ENCODE measurements around the gene ZNF853. TPM values are rescaled to one million over a fixed set of nuclear protein-coding genes. Genes with fewer than 3 reads are reported as not detected.

The ZNF853 gene
- total RNA-seq, 2 donors from 2014 or later: 0.22 to 0.48 TPM

Other genes starting within 250 kb of the ZNF853 start
- gene RAC1, start 241.1 kb upstream of the ZNF853 start, total RNA-seq: 100 to 1,000 TPM in 1 of 2 donors, 10 to 100 TPM in 1; 96.1 to 182 TPM
- 10 to 100 TPM; 15.0 to 22.7 TPM for gene DAGLB, start 167.7 kb upstream of the ZNF853 start, total RNA-seq
- gene KDELR2, start 131.5 kb upstream of the ZNF853 start, total RNA-seq: 10 to 100 TPM; 55.1 to 68.0 TPM
- under 1 TPM; 0.26 to 0.32 TPM for gene GRID2IP, start 64.1 kb upstream of the ZNF853 start, total RNA-seq
- gene ZDHHC4, start 38.2 kb upstream of the ZNF853 start, total RNA-seq: 10 to 100 TPM; 23.6 to 26.1 TPM
- 10 to 100 TPM; 19.3 to 29.0 TPM for gene INTS15, start 25.6 kb upstream of the ZNF853 start, total RNA-seq
- gene ZNF316, start 21.7 kb downstream of the ZNF853 start, total RNA-seq: 10 to 100 TPM; 19.6 to 20.5 TPM
- 10 to 100 TPM; 15.4 to 29.8 TPM for gene ZNF12, start 91.3 kb downstream of the ZNF853 start, total RNA-seq
- under 1 TPM; 0.95 TPM for gene RSPH10B2, start 138.5 kb downstream of the ZNF853 start, total RNA-seq
- 10 to 100 TPM; 50.7 to 71.6 TPM for gene CCZ1B, start 210.7 kb downstream of the ZNF853 start, total RNA-seq